NCI-H2029 (cell line): Measurements from ENCODE around the gene SLC35D2.
A peak's percentile ranks its signal among the peaks of the same experiment; 100 is the strongest.
"Not testable (repeated sequence)": the region's sequence is repeated elsewhere in the genome, so short reads cannot be mapped to it uniquely, and the experiment has no call there.

Experiments used
- DNase-seq: peaks from one replicate; lab custom pipeline; 2025; lab: John Stamatoyannopoulos, UW

The SLC35D2 gene

DNA sequence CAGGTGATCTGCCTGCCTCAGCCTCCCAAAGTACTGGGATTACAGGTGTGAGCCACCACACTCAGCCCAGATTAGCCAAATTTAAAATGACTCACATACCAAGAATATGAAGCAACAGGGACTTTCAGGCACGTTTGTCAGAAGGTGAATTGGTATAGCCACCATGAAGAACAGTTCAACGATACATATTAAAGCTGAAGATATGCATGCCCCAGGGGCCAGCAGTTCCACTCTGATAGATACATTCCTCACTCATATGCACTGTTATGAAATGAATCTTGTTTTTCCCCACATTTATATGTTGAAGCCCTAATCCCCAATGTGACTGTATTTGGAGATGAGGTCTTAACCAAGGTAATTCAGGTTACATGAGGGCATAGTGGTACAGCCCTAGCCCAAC lies 22.5 kb downstream of the SLC35D2 start:
- DNase-seq, result no peak

- not testable (repeated sequence) for DNase-seq
Measured at GRCh38 chr9:96360523-96360922, 23.0 kb downstream of the SLC35D2 start.

GRCh38 chr9:96350866-96351265 lies 32.6 kb downstream of the SLC35D2 start:
- DNase-seq, result no peak

- no peak for DNase-seq
Measured at GRCh38 chr9:96348261-96348660, 35.2 kb downstream of the SLC35D2 start.

GRCh38 chr9:96345551-96345950 lies 38.0 kb downstream of the SLC35D2 start:
- DNase-seq, result no peak

DNA sequence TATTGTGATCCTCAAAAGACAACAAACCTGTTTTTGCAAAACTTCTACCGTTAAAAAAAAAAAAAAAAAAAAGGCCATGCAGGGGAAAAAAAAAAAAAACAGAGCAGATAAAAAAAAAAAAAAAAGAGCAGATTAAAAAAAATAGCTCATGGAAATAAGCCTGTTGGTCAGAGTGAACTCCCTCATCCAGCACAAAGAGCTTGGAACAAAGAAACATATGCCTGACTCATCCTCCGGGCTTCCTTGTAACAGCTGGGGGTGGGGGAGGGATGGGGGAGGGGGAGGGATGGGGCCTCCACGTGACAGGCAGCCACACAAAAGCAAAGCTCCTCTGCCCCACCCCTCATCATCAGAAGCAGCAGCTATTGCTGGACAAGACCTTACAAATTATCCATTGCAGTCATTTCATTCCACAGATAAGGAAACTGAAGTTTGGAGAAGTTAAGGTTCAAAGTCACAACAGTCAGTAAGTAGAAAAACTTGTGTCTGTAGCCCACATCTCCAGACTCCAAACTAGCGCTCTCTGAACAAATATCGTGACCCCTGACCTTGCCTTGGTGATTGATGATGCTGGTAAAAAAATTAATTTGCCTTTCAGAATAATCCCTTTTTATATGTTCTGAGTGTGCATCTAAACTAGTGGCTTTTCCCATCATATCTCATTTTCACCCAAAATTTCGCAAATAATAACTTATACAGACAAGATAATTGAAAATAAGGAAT lies 38.9 kb downstream of the SLC35D2 start:
- DNase-seq, result peak; percentile 83

DNA sequence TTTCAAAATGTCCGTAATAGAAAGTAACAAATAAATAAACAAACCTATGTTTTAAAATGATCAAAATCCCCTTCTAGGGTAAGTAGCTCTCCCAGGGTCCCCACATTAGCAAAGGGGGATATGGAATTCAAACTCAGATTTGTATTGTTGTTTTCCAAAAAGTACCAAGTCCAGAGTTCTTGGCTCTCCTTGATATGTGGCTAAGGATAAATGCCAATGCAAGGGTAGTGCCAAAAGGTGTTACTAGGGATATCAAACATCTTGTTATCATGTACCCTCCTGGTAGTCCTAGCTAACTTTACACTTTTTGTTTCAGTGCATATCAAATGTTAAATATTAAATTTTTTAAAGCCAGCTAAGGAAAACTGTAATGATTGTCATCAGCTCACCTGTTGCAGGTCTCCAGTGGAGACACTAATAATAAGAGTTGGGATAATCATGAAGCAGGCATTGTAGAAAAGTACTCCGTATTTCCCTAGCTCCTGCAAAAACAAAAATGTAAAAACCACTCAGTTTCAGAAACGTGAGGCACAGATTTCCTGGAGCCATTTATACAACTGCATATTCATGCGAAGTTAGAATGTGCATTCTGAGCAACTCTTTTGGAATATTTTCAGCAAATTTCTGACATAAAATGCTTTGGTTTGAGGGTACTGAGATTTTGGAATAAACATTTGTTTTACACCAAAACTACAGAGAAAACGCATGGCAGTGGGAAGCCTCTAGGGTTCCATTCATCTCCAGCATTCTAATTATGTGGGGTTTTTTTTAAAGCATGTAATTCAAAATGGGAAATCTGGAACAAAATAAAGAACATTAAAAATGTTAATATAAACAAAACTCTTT lies 39.8 kb downstream of the SLC35D2 start:
- DNase-seq, result no peak

- no peak for DNase-seq
Measured at GRCh38 chr9:96342571-96343245, 40.8 kb downstream of the SLC35D2 start.

DNA sequence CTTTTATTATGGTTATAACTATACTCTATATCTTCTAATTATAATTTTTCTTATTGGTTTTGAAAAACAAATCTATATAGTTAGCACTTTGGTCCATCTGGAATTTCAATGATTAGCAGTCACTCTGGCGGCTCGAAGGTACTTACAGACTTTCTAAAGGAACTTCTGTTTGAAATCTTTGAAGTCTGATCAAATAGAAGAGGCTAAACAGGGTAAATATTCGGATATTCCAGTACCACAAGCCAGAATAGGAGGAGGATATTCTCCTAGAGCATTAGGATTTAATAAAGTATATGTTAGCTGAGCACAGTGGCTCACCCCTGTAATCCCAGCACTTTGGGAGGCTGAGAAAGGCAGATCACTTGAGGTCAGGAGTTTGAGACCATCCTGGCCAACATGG lies 42.8 kb downstream of the SLC35D2 start:
- DNase-seq, result no peak

- DNase-seq, result no peak
Measured at GRCh38 chr9:96338299-96338698, 45.2 kb downstream of the SLC35D2 start.

- no peak for DNase-seq
Measured at GRCh38 chr9:96333958-96334357, 49.6 kb downstream of the SLC35D2 start.

DNA sequence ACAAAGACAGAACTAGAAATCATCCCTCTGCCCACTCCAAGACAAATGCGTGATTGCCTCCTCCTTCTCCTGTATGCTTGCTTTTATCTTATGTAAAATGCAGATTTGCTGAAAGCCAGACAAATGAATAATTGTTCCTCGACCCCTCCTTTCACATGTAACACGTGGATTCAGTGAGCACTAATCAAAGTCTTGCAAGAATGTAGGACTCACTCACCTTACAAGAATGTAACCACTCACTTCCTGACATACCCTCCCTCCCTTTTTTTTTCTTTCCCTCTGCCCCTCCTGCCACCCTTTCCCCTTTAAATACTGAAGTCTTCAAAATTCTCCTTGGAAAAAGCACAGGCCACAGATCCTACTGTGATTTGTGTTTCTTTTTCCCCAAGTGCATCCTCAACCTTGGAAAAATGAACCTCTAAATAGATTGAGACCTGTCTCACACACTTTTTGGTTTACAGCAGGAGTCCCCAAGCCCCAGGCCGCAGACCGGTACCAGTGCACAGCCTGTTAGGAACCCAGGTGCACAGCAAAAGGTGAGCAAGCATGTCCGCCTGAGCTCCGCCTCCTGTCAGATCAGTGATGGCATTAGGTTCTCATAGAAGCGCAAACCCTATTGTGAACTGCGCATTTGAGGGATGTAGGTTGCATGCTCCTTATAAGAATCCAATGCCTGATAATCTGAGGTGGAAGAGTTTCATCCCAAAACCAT lies 52.1 kb downstream of the SLC35D2 start:
- no peak for DNase-seq

DNA sequence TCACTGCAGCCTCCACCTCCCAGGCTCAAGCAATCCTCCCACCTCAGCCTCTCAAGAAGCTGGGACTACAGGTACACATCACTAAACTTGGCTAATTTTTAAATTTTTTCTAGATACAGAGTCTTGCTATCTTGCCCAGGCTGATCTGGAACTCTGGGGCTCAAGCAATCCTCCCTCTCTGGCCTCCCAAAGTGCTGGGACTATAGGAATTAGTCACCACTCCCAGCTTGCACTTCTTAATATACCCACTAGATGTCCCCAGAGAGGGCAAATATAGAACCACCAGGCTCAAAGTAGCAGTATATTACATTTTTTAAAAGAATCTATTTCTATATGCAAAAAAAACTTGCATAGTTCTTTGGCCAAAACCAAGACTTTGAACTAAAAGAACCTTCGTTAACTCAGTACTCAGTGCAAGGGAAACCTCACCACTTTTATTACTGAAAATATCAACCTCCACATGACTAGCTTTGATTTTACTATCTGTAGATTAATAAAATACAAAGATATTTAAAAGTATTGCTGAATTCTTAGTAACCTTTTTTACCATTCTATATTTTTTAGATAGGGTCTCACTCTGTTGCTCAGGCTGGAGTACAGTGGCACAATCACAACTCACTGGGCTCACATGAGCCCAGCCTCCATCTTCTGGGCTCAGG lies 55.7 kb downstream of the SLC35D2 start:
- peak; percentile 19 for DNase-seq

DNA sequence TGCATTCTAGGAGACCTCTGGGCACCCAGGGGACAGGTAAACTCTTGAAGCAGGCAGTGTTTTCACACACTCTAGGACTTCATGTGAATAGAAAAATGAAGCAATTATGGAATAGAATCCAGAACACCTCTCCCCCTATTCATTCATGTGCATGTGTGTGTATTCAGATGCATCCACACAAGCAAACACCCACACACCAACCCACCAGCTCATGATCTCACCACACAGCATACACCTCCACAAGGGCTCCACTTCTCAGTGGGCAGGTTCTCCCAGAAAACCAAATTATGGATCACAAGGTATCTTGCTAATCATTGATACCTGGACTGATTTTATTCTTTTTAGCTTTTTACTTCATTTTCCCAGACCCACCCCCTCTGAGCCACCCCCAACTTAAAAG lies 60.3 kb downstream of the SLC35D2 start:
- DNase-seq, result no peak

- not testable (repeated sequence) for DNase-seq
Measured at GRCh38 chr9:96322736-96323135, 60.8 kb downstream of the SLC35D2 start.

DNA sequence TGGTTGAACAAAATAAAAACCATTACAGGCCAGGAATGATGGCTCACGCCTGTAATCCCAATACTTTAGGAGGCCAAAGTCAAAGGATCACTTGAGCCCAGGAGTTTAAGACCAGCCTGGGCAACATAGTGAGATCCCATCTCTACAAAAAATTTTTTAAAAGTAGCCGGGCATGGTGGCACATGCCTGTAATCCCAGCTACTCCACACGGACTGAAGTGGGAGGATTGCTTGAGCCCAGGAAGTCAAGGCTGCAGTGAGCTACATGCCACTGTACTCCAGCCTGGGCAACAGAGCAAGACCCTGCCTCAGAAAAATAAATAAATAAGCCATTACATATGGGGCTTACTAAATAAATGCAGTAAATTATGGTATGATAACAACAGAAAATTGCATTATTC lies 61.3 kb downstream of the SLC35D2 start:
- DNase-seq, result not testable (repeated sequence)

- no peak for DNase-seq
Measured at GRCh38 chr9:96321515-96321914, 62.0 kb downstream of the SLC35D2 start.

- no peak for DNase-seq
Measured at GRCh38 chr9:96320749-96321280, 62.7 kb downstream of the SLC35D2 start.

DNA sequence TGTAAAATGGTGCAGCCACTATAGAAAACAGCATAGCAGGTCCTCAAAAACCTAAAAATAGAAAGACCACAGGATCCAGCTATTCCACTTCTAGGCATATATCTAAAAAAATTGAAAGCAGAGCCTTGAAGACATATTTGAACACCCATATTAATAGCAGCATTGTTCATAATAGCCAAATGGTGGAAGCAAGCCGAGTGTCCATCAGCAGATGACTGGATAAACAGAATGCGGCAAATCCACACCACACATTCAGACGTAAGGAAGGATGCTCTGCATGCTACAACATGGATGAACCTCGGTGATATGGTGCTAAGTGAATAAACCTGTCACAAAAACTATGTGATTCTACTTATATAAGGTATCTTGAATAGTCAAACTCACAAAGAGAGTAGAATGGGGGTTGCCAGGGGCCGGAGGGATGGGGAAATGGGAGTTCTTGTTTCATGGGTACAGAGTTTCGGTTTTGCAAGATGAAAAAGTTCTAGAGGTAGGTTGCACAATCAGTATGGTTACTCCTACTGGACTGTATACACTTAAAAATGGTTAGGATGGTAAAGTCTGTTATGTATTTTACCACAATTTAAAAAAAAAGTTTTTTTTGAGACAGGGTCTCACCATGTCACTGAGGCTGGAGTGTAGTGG lies 64.5 kb downstream of the SLC35D2 start:
- DNase-seq, result no peak

DNA sequence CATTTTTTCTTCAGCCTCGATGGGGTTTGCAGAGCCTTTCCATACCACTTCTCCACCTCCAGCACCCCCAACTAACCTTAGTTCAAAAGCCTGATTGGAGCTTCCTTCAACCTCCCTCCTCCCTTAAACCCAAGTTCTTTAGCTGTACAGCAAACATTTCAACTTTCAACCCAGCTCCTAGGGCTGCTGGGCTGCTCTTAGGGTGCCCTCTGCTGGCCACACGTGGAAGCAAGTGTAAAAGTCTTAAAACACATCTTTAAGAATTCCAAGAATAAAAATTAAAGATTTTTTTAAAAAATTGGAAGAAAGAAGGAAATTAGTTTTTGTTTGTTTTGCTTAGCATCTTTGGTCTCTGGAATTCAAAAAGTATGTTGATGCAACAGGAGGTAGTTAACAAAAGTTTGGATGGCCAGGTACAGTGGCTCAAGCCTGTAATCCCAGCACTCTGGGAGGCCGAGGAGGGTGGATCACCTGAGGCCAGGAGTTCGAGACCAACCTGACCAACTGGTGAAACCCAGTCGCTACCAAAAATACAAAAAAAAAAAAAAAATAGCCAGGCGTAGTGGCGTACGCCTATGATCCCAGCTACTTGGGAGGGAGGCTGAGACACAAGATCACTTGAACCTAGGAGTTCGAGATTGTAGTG lies 66.1 kb downstream of the SLC35D2 start:
- peak; percentile 3 for DNase-seq
